ENCODE measurements around the gene APP.

Gene APP

GRCh38 chr21:25903607-25904006, 267.0 kb downstream of the APP start:
- no peak for DNase-seq (ENCODE audit: low spot score)

- DNase-seq (ENCODE audit: low spot score), result no peak
Observed at GRCh38 chr21:25901330-25901979, 269.1 kb downstream of the APP start.

GRCh38 chr21:25898671-25899070, 271.9 kb downstream of the APP start:
- DNase-seq (ENCODE audit: low spot score), result no peak

DNA sequence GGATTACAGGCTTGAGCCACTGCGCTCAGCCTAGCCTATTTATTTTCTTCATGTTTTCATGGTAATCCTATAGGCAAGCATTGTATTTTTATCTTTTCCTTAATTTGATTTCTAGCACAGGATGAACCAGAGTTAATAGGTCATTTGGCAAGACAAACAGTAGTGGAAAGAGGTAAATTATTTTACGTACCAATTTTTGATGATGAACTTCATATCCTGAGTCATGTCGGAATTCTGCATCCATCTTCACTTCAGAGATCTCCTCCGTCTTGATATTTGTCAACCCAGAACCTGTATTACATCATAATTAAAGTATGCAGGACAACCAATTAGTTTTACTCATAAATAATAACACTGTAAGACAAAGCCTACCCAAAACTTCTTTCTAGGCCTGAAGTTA, 273.2 kb downstream of the APP start:
- DNase-seq (ENCODE audit: low spot score), result no peak

DNA sequence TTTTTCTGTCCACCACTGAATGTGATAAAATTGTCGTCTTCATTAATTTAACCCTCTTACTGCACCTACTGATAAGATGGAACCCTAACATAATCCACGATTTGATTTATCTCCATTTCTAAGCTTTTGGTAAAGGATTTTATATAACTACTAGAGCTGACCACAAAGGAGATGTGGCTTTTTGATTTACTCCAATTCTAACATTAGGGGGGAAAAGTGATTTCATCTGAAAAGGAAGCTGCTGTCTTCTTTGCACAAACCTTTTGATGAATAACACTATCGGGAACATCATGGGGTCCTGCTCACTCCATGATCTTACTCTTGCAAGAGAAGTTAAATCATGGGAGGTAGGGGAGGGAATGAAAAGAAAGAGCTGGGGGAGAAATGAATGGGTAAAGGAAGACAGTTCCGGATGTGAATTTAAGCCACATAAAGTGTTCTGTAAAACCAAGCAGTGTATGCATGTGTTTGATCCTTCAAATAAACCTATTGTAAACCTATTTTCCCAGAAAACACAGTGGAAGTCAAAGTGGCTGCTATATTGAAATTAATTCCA, 274.0 kb downstream of the APP start:
- DNase-seq (ENCODE audit: low spot score), result no peak

GRCh38 chr21:25895565-25896205, 274.9 kb downstream of the APP start:
- no peak for DNase-seq (ENCODE audit: low spot score)

- no peak for DNase-seq (ENCODE audit: low spot score)
Observed at GRCh38 chr21:25893191-25893590, 277.4 kb downstream of the APP start.

- DNase-seq (ENCODE audit: low spot score), result no peak
Observed at GRCh38 chr21:25891596-25891995, 279.0 kb downstream of the APP start.

GRCh38 chr21:25890001-25890400, 280.6 kb downstream of the APP start:
- DNase-seq (ENCODE audit: low spot score), result no peak

GRCh38 chr21:25888711-25889110, 281.9 kb downstream of the APP start:
- no peak for DNase-seq (ENCODE audit: low spot score)

GRCh38 chr21:25887646-25888306, 282.8 kb downstream of the APP start:
- DNase-seq (ENCODE audit: low spot score), result no peak

DNA sequence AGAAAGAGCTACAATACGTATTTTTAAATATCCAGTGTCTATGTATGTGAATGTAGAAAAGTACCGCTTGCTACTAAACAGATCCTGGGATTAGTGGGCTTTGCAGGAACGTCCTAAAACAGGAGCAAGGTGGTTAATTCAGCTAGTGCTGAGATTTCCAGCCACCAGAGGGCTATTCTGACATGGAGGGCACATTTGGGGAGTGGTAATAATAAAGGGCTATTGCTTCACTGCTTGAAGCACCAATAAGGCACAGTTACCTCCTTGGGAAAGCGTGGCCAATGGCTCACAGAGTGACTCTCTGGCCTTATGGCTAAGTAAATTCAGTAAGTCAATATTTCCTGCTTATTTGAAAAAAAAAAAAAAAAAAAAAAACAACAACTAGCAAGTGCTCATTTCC, 283.4 kb downstream of the APP start:
- no peak for DNase-seq (ENCODE audit: low spot score)

DNA sequence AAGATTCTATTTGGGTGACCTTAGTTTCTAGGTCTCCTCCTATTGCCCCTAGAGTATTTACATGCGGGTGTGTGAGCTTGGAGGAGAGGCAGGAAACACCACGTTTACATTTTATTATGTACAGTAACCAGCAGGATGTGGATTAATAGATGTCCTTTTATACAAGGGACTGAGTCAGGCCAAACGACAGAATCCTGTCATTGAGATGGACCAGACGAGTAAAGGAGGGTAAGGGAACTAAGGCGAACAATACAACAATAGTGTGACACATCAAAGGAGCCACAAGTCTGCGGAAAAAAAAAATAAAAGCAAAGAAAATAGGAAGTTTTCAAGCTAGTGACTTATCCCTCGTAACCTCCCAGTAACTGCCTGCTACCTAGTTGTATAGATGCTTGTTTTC, 284.7 kb downstream of the APP start:
- no peak for DNase-seq (ENCODE audit: low spot score)

DNA sequence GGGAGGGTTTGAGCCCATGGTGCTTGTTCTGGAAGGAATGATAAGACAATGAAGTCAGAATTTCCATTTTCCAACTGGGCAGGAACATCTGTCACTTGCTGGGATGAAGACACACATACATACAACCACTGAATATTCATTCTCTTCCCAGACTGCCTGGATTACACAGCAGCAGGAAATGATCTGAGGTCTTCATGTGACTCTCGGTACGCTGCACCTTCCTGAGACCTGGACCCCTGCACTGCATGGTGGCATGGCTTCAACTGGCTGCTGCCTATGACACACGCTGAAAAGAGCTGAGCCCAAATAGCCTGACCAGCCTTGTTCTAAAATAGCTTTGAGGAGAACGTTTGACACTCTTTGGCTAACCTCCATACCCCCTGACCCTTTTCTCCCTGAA, 285.2 kb downstream of the APP start:
- DNase-seq (ENCODE audit: low spot score), result no peak

- no peak for DNase-seq (ENCODE audit: low spot score)
Observed at GRCh38 chr21:25884311-25884710, 286.3 kb downstream of the APP start.

GRCh38 chr21:25881524-25882376, 288.8 kb downstream of the APP start:
- peak; percentile 23 for DNase-seq (ENCODE audit: low spot score)

DNA sequence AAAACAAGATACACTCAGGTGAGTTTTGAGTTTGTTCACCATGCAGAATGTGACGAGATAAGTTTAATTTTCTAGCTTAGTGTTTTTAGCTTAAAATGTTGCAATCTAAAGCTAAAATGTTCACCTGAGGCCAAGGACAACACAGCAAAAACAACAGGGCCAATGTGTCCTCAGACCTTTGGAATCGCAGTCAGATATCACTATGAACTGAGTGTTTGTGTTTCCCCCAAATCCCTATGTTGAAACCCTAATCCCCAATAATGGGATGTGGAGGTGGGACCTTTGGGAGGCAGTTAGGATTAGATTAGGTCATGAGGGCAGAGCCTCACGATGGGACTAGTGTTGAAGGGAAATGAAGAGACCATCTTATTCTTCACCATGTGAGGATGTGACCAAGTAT, 291.4 kb downstream of the APP start:
- no peak for DNase-seq (ENCODE audit: low spot score)

DNA sequence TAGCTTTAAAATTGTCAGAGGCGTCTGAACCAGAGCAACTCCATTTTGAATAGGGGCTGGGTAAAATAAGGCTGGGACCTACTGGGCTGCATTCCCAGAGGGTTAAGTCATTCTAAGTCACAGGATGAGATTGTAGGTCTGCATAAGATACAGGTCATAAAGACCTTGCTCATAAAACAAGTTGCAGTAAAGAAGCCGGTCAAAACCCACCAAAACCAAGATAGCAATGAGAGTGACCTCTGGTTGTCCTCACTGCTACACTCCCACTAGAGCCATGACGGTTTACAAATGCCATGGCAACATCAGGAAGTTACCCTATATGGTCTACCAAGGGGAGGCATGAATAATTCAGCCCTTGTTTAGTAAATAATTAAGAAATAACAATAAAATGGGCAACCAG, 292.2 kb downstream of the APP start:
- DNase-seq (ENCODE audit: low spot score), result no peak

DNA sequence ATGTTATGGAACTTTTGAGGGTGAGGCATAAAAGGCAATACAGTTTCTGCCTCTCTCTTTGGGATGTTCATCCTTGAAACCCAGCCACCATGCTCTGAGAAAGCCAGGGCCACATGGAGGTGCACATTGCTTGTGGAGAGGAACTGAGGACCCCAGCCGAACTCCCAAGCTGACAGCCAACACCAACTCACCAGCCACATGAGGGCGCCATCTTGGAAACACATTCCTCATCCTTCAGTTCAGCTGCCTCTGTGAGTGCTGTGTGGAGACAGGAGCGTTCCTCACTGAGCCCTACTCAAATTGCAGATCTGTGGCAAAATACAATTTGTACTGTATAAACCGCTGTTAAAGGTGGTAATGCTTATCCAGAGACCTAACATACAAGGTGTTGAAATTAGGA, 298.3 kb downstream of the APP start:
- no peak for DNase-seq (ENCODE audit: low spot score)

GRCh38 chr21:25871566-25871965, 299.0 kb downstream of the APP start:
- no peak for DNase-seq (ENCODE audit: low spot score)

DNA sequence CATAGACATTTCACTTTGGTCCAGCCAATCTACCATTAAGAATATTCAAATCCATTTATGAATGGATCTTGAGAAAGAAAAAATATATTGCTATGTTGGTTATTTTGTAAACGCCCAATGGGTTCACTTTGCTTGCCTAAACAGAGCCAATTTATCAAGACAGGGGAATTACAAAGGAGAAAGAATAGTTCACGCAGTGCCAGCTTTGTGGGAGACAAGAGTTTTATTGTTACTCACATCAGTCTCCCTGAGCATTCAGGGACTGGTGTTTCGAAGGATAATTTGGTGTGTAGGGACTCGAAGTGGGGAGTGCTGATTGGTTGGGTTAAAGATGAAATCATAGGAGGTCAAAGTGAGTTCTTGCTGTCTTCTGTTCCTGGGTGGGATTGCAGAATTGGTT, 300.5 kb downstream of the APP start:
- no peak for DNase-seq (ENCODE audit: low spot score)

GRCh38 chr21:25867061-25867460, 303.5 kb downstream of the APP start:
- DNase-seq (ENCODE audit: low spot score), result no peak

Data from HuH-7.5 (cell line).